ENCODE data around the gene ERC2. TPM values are rescaled to one million over a fixed set of nuclear protein-coding genes. Genes with fewer than 3 reads are reported as not detected.

The ERC2 gene
- total RNA-seq, 2 donors from 2014 or later, result 0.21 to 0.30 TPM

DNA sequence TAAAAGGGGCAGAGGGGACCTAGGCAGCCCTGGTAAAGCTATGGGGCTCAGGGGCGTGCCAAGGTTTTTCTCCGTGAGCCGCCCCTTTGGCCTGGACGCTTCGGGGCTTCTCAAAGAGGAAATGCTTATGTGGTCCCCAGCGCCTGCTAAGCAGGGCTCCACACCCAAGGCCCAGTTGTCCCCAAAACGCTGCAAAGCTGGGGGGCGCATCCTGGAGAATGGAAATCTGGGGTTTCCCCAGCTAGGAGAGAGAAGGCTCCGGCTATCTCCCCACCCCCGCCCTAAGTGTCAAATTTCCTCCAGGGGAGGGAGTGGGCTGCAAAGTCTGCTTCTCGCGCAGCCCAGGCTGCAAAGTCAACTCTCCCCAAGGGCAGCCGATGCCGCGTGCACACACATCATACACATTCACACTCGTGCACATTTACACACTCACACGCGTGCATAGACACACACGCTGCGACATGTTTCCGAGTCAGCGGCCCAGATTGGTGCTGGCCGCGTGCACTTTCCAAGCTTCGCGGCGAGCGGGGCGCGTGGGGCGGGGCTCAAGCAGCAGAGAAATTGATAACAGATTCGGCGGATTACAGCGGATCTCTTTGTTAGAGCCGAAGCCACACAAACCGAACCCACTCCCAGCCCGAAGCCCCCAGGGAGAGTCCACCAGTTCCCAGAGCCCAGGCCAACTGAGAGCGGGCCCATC is 985.6 kb downstream of the ERC2 start:
- peak; percentile 39 for DNase-seq
- Histone ChIP-seq H3K9ac (ENCODE audit: low read depth in 2 of 2, low read length in 2 of 2) (no peak overlapping the region), H3K4me3 (no peak overlapping the region), H3K9me3 (no peaks in the 10 kb centered on the region), H3K36me3 (no peaks in the 10 kb centered on the region), H3K27ac (no peak overlapping the region), H3K27me3 (peaks cover 32% of the 10 kb centered on the region), H3K4me1 (peaks cover 5% of the 10 kb centered on the region)
- TF ChIP-seq, protein P1, sequence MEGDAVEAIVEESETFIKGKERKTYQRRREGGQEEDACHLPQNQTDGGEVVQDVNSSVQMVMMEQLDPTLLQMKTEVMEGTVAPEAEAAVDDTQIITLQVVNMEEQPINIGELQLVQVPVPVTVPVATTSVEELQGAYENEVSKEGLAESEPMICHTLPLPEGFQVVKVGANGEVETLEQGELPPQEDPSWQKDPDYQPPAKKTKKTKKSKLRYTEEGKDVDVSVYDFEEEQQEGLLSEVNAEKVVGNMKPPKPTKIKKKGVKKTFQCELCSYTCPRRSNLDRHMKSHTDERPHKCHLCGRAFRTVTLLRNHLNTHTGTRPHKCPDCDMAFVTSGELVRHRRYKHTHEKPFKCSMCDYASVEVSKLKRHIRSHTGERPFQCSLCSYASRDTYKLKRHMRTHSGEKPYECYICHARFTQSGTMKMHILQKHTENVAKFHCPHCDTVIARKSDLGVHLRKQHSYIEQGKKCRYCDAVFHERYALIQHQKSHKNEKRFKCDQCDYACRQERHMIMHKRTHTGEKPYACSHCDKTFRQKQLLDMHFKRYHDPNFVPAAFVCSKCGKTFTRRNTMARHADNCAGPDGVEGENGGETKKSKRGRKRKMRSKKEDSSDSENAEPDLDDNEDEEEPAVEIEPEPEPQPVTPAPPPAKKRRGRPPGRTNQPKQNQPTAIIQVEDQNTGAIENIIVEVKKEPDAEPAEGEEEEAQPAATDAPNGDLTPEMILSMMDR (IDR thresholded peaks at IDR 0.05), result no peak
- intact Hi-C loops (cut with DNase I), result loop anchor here (5.0 to 10.0 kb wide), 3 partner anchors 415 to 628 kb away; no protein-coding TSS in a partner anchor

DNA sequence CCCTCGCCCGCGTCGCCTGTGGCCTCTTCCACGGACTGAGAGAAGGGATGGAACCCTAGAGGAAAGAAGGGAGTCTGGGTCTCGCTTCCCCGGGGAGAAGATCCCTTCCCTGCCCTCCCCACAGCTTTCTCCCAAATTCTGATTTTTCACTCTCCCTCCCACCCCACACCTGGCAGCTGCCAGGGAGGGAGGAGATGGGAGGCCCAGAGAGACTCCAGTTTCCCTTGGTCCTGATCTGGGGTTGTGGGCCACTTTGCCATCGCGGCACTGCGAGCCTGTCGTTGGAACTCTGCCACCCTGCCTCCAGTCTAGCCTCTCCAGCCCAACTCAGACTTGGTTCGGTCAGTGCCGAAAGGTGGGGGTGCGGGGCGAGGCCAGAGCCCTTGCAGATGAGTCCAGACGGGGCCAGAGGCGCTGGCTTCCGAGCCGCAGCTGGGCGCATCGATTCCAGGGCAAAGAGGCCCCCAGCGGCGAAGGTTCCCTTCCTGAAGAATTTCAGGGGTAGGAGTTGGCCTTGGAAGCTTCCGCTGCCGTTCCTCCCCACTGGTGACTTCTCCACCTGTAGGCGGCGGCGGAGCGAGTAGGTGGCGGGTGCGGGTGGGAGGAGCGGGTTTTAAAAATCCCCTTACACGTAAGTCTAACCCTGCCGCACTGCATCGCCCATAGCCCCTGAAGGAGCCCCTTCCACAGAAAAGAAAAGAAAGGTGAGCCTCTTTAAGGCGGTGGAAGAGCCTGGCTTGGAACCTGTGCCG is 986.3 kb downstream of the ERC2 start:
- H3K9ac ChIP-seq (ENCODE audit: low read depth in 2 of 2, low read length in 2 of 2), result no peak overlapping the region
- peak; percentile 32 for DNase-seq
- peaks cover 32% of the 10 kb centered on the region for H3K27me3 ChIP-seq
- intact Hi-C loops (cut with DNase I), result loop anchor here (5.0 to 10.0 kb wide), 3 partner anchors 415 to 627 kb away; no protein-coding TSS in a partner anchor
- no peaks in the 10 kb centered on the region for H3K9me3 ChIP-seq
- no peak overlapping the region for H3K4me3 ChIP-seq
- no peak overlapping the region for H3K27ac ChIP-seq
- no peaks in the 10 kb centered on the region for H3K36me3 ChIP-seq
- TF ChIP-seq, protein P1 (IDR thresholded peaks at IDR 0.05), result no peak
- H3K4me1 ChIP-seq, result peaks cover 5% of the 10 kb centered on the region

DNA sequence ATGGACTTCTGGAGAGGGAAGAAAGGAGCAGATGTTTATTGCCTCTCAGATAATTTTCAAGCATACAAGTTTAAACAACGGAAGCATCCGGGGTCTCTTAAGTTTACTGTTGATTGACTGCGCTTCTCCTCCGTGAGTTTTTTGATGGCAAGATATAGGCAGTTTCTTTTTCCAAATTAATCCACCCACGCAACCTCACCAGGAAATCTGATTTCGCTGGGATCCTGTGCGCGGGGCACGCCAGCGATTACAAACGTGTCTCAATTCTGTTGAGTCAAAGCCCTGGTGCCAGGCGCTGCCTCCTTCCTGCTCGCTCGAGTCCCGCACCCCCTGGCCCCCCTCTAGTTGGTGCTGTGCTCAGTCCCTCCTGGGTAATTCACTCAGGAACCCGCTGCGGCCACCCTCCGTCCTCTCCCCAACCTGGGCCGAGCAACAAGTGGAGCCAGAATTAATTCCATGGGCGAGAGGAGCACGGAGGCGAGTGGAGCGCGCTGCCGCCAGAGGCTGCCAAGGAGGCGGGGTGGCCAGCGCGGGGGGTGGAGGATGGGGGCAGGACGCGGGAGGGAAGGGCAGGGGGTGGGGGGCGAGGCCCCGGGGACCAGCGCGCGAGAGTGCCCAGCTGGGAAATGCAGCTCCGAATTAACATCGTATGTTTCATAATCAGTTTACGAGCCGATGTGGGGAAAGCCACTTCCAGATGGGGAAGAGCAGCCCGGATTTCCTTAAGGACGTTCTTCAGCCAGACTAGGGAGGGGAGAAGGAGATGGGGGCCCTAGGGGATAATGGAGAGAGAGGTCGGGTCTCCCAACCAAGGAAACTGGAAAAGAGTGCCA is 987.1 kb downstream of the ERC2 start:
- peak; percentile 30 for DNase-seq

DNA sequence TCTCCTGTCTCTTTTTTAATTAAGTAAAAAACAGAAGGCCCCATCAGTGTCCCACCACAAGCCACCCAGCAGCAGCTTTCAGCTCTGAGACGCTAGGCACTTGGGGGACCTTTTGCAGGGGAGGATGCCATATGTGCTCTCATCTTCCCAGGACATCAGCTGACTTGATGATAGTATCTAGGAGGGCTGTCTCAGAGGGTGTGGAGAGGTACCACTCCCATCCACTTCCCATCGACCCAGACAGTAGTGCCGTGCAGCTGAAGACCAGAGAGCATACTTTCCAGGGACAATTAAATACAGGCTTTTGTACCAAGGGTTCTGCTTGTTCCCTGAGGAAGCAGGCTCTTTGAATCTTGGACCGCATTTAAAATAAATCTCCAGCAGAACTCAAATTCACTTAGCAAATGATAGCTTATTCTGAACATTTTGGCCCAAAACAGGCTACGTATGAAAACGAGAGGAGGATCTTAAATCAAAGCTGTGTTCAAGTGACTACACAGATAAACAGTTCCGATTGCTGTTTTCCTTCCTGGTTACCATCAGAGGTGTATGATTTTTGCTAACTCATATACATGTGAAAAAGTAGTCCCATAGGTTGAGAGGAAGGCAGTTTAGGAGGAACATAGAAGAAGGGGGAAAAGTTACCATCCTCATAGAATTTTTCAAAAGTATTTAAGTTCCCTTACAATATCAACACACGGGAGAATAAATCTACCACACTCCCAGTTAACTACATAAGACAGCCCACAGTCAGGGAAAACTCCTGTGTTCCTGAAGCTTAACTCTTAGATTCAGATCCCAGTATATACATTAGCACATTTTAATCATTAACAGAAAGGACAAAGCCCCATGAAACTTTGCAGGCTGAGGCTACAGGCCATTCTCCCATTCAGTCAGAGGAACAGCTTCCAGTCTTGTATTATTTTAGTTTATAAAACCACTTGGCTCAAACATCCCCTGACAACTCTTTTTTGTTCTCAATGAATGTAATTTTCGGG is 990.7 kb downstream of the ERC2 start:
- intact Hi-C loops (cut with DNase I), result no loop called here
- Histone ChIP-seq H3K9ac (ENCODE audit: low read depth in 2 of 2, low read length in 2 of 2) (no peak overlapping the region), H3K4me1 (no peaks in the 10 kb centered on the region), H3K27ac (no peak overlapping the region), H3K36me3 (no peaks in the 10 kb centered on the region), H3K27me3 (peaks cover 16% of the 10 kb centered on the region), H3K4me3 (no peak overlapping the region), H3K9me3 (no peaks in the 10 kb centered on the region)
- DNase-seq, result no peak
- TF ChIP-seq, protein P1 (IDR thresholded peaks at IDR 0.05), result no peak

More for the DNA sequence above, 987.1 kb downstream of the ERC2 start:
- Histone ChIP-seq H3K4me3 (peak overlapping the region; percentile 25), H3K4me1 (peaks cover 5% of the 10 kb centered on the region), H3K27me3 (peaks cover 32% of the 10 kb centered on the region), H3K9me3 (no peaks in the 10 kb centered on the region), H3K9ac (ENCODE audit: low read depth in 2 of 2, low read length in 2 of 2) (no peak overlapping the region), H3K27ac (no peak overlapping the region), H3K36me3 (no peaks in the 10 kb centered on the region)
- TF ChIP-seq, protein P1 (IDR thresholded peaks at IDR 0.05), result no peak
- intact Hi-C loops (cut with DNase I), result loop anchor here (5.0 to 10.0 kb wide), 3 partner anchors 416 to 626 kb away; no protein-coding TSS in a partner anchor
